ENCODE results near the gene BCO2.

BCO2 gene

GRCh38 chr11:112219476-112220232, 44.3 kb downstream of the BCO2 start:
- peak; percentile 83 for DNase-seq

- peak; percentile 39 for DNase-seq
Measured at GRCh38 chr11:112221274-112221835, 46.0 kb downstream of the BCO2 start.

GRCh38 chr11:112222303-112222702, 47.0 kb downstream of the BCO2 start:
- no peak for DNase-seq

- no peak for DNase-seq
Measured at GRCh38 chr11:112223121-112223520, 47.8 kb downstream of the BCO2 start.

- DNase-seq: no peak
Measured at GRCh38 chr11:112223754-112224532, 48.6 kb downstream of the BCO2 start.

GRCh38 chr11:112225753-112226061, 50.4 kb downstream of the BCO2 start:
- no peak for DNase-seq

GRCh38 chr11:112226062-112226830, 50.9 kb downstream of the BCO2 start, which contains the start of gene PTS:
TSS of gene PTS (plus strand) at chr11:112226428. CDS start at chr11:112226444, 16 bp downstream.
- DNase-seq: peak; percentile 90

- DNase-seq: peak; percentile 35
Measured at GRCh38 chr11:112226831-112227401, 51.6 kb downstream of the BCO2 start.

GRCh38 chr11:112227471-112227870, 52.2 kb downstream of the BCO2 start:
- DNase-seq: no peak

GRCh38 chr11:112228706-112229105, 53.4 kb downstream of the BCO2 start:
- DNase-seq: no peak

GRCh38 chr11:112229159-112229558, 53.8 kb downstream of the BCO2 start:
- DNase-seq: no peak

GRCh38 chr11:112229746-112230433, 54.6 kb downstream of the BCO2 start:
- no peak for DNase-seq

- DNase-seq: no peak
Measured at GRCh38 chr11:112231952-112232351, 56.6 kb downstream of the BCO2 start.

- DNase-seq: no peak
Measured at GRCh38 chr11:112235750-112236390, 60.6 kb downstream of the BCO2 start.

GRCh38 chr11:112237451-112237850, 62.1 kb downstream of the BCO2 start:
- DNase-seq: no peak

- no peak for DNase-seq
Measured at GRCh38 chr11:112238041-112238440, 62.7 kb downstream of the BCO2 start.

GRCh38 chr11:112241486-112241885, 66.2 kb downstream of the BCO2 start:
- no peak for DNase-seq

GRCh38 chr11:112247201-112247600, 71.9 kb downstream of the BCO2 start:
- DNase-seq: no peak

GRCh38 chr11:112248201-112248600, 72.9 kb downstream of the BCO2 start:
- DNase-seq: no peak

- no peak for DNase-seq
Measured at GRCh38 chr11:112249871-112250610, 74.7 kb downstream of the BCO2 start.

All from NCI-H1092 treated with DMSO at 0.1 percent for 48 hours (cell line).